ENCODE measurements around the gene FLNB. TPM values are rescaled to one million over a fixed set of nuclear protein-coding genes. Genes with fewer than 3 reads are reported as not detected.

Gene FLNB
- total RNA-seq, 2 experiments from 2014 or later, result 14.6 TPM

DNA sequence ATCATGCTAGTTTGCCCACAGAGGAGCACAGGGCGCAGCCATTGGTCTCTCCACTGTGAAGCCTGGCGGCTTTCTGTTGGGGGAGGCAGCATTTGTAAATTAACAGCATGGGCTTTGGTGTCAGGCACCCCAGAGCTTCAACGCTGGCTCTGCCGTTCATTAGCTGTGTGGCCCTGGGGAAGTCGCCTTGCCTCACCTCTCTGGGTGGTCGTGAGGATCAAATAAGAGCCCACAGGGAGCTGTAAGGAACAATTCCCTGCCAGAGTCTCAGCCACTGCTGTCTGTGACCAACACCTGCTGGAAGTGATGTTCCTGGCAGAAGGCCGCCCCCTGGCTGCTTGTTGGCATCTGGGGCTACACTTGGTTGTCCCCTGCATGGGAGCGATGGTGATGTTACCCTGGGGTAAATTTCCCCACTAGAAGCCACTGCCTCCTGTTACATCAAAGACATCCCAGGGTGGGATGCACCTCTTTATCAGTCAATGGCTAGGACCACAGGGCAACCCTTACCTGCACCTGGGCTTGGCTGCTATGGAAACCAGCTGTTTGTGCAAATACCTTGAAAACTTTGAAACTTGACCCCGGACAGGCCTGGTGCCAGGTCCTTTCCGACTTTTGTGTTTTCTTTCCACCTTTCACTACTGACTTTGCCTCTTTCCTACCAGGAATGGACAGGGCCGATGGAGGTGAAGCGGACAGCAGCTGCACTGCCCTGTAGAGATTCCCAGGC lies 165.6 kb downstream of the FLNB start:
- Mint-ChIP-seq H3K9me3 (no peaks in the 10 kb centered on the region), H3K27ac (no peak overlapping the region), H3K4me1 (peaks cover 14% of the 10 kb centered on the region), H3K4me3 (no peak overlapping the region), H3K36me3 (no peaks in the 10 kb centered on the region), H3K27me3 (peaks cover 8% of the 10 kb centered on the region)
- DNase-seq (peak; percentile 57), ATAC-seq (ENCODE audit: low read depth) (no peak)
- POLR2A ChIA-PET, result no interaction called here

DNA sequence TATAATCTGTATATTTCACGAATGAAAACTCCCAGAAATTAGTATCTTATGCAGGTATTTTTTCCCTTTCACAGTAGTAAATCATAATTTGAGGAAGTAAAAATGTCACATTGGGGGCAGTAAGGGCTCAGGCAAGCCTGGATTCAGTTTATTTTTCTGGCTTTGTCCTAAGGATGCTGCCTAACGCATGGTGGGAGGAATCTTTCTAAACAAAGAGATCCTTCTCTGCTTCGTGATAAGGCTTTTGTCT lies 166.9 kb downstream of the FLNB start:
- no peak overlapping the region for H3K27ac Mint-ChIP-seq
- no peaks in the 10 kb centered on the region for H3K36me3 Mint-ChIP-seq
- no peak overlapping the region for H3K4me3 Mint-ChIP-seq
- peaks cover 15% of the 10 kb centered on the region for H3K4me1 Mint-ChIP-seq
- no peaks in the 10 kb centered on the region for H3K9me3 Mint-ChIP-seq
- peaks cover 8% of the 10 kb centered on the region for H3K27me3 Mint-ChIP-seq
- no peak for DNase-seq
- no peak for ATAC-seq (ENCODE audit: low read depth)
- POLR2A ChIA-PET, result no interaction called here

DNA sequence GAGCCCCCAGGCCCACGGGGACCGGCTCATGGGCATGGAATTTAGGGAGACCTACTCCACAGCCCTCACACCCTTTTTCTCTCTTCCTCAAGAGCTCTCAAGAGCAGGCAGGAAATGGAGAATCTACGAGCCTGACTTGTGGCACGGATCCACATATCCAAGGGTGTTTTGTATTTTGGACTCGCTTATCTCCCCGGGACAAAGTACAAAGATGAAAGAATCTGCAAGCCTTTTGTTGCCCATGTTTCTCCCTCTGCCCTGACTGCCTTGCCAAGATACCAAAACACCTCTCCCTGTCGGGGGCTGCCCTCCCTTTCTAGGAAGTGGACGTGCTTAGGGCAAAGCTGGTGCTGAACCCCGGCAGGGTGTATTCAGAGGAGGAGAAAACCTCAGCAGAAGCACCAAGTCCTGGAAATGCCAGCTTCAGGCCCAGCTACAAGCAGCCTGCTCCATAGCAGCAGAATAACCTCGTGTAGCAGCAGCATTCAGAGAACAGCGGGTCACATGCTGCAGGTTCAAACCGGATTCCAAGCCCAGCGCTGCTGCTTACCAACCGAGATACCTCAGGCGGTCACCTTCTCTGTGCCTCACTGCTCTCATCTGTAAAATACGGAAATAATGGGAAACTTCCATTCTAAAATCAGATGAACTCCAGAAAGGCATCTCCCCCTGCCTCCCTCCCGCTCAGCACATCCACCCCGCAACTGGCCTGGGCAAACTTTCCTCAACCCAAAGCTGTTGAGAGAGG lies 167.4 kb downstream of the FLNB start:
- peaks cover 15% of the 10 kb centered on the region for H3K4me1 Mint-ChIP-seq
- no peak overlapping the region for H3K27ac Mint-ChIP-seq

DNA sequence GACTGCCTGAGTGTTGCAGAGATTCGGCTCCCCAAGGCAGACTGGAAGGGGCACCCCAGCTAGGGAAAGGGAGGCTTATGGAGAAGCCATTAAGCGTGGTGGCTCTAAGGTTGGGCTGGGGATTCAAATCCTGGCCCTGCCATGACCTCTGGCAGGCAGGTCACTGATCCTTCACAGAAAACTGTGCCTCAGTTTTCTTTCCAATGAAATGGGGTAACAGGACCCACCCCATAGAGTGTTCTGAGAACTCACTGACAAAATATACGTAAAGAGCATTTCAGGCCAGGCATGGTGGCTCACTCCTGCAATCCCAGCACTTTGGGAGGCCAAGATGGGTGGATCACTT lies 167.9 kb downstream of the FLNB start:
- DNase-seq (no peak), ATAC-seq (ENCODE audit: low read depth) (no peak)
- Mint-ChIP-seq H3K4me1 (peaks cover 15% of the 10 kb centered on the region), H3K4me3 (no peak overlapping the region), H3K27me3 (peaks cover 8% of the 10 kb centered on the region), H3K9me3 (no peaks in the 10 kb centered on the region), H3K36me3 (no peaks in the 10 kb centered on the region), H3K27ac (no peak overlapping the region)
- POLR2A ChIA-PET, result no interaction called here

More for the DNA sequence above, 167.4 kb downstream of the FLNB start:
- H3K36me3 Mint-ChIP-seq, result no peaks in the 10 kb centered on the region
- H3K4me3 Mint-ChIP-seq, result no peak overlapping the region
- no peaks in the 10 kb centered on the region for H3K9me3 Mint-ChIP-seq
- ATAC-seq (ENCODE audit: low read depth) (no peak), DNase-seq (no peak)
- H3K27me3 Mint-ChIP-seq, result peaks cover 8% of the 10 kb centered on the region
- POLR2A ChIA-PET, result no interaction called here

DNA sequence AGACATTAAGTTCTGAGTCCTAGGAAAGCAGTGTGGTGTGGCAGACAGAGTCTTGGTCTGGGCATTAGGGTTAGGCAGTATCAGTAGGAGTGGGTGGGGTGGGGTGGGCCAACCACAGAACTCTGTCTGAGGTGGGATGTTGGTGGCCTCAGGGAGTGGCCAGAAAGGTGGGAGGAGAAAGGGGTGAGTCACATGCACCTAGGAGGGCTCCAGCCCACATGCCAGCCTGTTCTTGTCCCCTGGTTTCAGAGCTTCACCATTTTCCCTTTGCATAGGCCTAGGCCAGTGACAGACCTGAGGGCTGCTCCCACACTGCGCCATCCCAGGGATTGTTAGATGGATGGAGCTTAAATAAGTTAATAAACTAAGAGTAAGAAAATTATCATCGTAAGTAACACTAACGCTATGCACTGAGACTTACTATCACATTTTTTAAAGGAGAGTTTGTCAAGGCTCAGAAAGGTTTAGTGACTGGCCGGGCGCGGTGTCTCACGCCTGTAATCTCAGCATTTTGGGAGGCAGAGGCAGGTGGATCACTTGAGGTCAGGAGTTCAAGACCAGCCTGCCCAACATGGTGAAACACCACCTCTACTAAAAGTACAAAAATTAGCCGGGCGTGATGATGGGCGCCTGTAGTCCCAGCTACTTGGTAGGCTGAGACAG lies 168.7 kb downstream of the FLNB start:
- Mint-ChIP-seq H3K27ac (no peak overlapping the region), H3K4me3 (peak overlapping the region; percentile 72), H3K36me3 (no peaks in the 10 kb centered on the region), H3K27me3 (peaks cover 13% of the 10 kb centered on the region), H3K4me1 (peaks cover 17% of the 10 kb centered on the region), H3K9me3 (no peaks in the 10 kb centered on the region)
- POLR2A ChIA-PET, result interaction anchor here (0.7 to 1.0 kb wide), 2 partner anchors 15 to 95 kb away, joined by 5 to 6 read pairs; no protein-coding TSS in a partner anchor
- DNase-seq (no peak), ATAC-seq (ENCODE audit: low read depth) (no peak)

DNA sequence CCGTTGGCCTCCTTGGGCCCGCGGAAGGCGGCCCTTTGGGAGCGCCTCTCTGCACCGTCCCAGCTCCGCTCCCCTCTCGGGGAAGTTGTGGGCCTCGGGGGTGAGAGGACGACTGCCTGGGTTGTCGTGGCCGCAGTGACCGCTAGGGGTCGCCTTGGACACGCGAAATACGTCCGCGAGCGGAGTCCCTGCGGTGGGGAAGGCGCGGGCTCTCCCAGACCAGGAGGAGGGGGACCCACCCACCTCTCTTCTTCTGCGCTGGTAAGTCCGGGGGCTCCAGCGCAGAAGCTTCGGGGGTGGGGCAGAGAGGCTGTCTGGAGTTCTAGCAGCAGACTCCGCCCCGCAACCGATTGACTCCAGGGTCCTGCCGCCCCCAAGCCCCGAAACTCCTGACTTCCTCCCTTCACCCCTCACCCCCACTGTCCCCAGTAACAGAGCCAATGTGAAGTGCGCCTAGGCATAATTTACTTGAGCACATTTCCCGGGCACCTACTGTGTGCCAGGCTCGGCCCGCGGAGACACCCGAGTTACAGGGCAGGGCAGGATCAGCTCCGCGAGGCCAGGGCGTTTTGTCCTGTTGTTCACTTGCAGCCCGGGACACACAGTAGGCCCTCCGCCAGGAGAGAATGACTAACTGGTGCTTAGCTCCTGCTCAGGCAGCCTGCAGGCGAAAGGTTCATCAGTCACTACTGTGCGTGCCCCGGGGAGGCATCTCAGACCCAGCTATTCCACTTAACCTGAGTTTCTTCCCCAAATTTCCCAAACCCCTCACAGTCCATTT lies 169.7 kb downstream of the FLNB start:
- ATAC-seq (ENCODE audit: low read depth) (peak; percentile 92), DNase-seq (peak; percentile 92)
- Mint-ChIP-seq H3K27me3 (peaks cover 13% of the 10 kb centered on the region), H3K4me3 (peak overlapping the region; percentile 72), H3K27ac (no peak overlapping the region), H3K36me3 (no peaks in the 10 kb centered on the region), H3K9me3 (no peaks in the 10 kb centered on the region), H3K4me1 (peaks cover 17% of the 10 kb centered on the region)
- POLR2A ChIA-PET, result interaction anchor here (1.0 kb wide), 1 partner anchor 16 kb away, joined by 5 read pairs; no protein-coding TSS in a partner anchor

DNA sequence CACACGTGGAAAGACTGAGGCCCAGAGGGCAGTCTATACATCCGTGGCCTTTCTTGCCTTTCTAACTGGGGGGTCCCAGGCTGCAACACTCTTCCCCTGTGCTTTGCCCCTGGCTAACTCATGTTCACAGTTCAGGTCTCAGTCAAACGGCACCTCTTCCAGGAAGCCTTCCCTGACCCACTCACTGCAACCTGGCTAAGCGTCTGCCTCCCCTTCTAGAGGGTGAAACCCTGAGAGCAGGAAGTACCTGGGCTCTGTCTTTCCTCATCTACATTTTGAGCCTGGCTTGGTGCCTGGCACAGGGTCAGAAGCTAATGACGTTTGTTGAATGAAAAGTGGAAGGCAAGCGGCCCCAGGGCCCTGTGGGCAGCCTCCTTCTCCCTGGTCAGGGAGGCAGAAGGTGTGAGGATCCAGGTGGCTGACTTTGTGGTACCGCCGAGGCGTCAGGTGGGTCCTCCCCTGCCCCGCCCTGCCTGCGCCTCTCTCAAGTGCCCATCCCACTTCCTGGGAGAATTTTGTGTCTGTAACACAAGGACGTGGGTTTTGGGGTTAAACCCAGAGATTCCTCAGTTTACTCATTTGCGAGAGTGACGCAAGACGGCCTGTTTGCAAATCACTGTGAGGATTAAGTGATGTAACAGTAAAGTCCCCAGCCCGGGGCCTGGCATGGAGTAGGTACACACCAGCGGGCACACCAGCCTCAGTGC lies 170.5 kb downstream of the FLNB start:
- Mint-ChIP-seq H3K9me3 (no peaks in the 10 kb centered on the region), H3K4me1 (peaks cover 17% of the 10 kb centered on the region), H3K4me3 (peak overlapping the region; percentile 72), H3K27ac (no peak overlapping the region), H3K36me3 (no peaks in the 10 kb centered on the region), H3K27me3 (peaks cover 13% of the 10 kb centered on the region)
- DNase-seq (no peak), ATAC-seq (ENCODE audit: low read depth) (no peak)
- POLR2A ChIA-PET, result no interaction called here

DNA sequence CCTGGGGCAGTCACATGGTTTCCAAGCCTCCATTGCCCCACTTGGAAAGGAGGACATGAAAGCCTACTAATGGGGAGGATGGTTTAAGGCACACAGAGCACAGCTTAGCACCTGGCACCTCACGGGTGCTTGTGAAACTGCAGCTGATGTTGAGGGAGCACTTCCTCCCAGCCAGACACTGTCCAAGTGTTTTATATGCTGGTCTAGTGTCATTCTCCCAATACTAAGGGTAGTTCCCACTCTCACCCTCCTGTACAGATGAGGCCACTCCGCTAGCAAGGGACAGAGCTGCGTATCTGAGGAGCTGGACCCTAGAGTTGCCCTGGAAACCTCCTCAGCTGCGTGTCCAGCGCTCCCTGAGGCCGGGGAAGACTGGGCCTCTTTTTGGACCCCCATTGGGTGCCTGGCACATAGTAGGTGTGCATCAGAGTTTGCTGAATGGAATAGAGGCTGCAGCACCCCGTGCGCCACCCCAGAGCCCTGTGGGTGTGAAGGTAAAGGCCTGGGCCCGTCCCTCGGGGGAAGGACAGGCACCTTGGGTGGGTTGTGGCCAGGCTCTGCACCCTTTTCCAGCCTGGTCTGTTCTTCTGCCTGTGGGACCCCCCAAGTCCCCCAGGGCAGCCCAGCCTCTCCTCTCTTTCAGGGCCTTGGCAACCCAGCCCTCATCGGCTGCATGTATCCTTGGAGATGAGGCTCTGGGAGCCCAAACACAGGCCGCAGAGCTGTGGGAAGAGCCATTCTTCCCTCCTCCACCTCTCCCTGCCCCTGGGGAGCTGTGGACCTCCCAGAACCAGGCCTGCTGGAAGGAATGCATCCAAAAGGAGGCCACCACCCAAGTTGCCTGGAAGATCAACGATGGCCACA lies 171.2 kb downstream of the FLNB start:
- no peak overlapping the region for H3K27ac Mint-ChIP-seq
- H3K27me3 Mint-ChIP-seq, result peaks cover 13% of the 10 kb centered on the region
- ATAC-seq (ENCODE audit: low read depth) (no peak), DNase-seq (no peak)
- H3K4me1 Mint-ChIP-seq, result peaks cover 17% of the 10 kb centered on the region
- H3K4me3 Mint-ChIP-seq, result no peak overlapping the region
- H3K36me3 Mint-ChIP-seq, result no peaks in the 10 kb centered on the region
- POLR2A ChIA-PET, result no interaction called here
- no peaks in the 10 kb centered on the region for H3K9me3 Mint-ChIP-seq

DNA sequence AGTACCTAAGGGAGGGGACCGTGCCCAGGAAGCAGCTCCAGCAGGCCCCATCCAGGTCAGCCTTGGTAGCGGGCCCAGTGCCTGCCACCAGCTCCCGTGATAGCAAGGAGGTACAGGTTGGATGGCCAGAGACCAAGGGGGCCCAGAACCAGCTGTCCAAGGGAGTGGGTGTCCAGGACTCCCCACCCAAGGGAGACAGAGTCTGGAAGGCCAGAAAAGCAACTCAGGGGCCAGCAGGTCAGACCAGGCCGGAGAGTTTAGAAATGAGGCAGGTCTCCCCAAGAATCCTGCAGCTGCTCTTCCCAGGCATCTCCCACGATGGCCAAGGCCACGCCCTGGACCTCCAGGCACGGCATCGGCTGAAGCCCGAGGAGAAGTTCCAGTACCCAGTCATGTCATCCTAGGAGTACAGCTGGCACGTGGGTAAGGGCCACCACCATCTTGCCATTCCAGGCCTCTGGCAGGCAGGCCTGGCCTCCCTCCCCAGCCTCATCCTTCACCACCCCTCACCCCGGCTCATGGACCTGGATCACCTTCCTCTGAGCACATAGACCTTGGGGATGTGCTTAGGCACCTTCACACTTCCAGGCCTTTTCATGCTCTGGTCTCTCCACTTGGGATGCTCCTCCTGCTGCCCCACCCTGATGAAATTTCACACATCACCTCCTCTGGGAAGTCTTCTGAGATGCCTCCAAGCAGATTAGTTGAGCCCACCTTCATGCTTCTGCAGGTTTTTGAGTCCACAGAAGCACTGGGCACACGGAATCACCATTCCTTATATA lies 172.1 kb downstream of the FLNB start:
- Mint-ChIP-seq H3K36me3 (no peaks in the 10 kb centered on the region), H3K4me3 (no peak overlapping the region), H3K27me3 (peaks cover 10% of the 10 kb centered on the region), H3K9me3 (no peaks in the 10 kb centered on the region), H3K27ac (no peak overlapping the region), H3K4me1 (peaks cover 17% of the 10 kb centered on the region)
- POLR2A ChIA-PET, result no interaction called here
- ATAC-seq (ENCODE audit: low read depth) (no peak), DNase-seq (no peak)

DNA sequence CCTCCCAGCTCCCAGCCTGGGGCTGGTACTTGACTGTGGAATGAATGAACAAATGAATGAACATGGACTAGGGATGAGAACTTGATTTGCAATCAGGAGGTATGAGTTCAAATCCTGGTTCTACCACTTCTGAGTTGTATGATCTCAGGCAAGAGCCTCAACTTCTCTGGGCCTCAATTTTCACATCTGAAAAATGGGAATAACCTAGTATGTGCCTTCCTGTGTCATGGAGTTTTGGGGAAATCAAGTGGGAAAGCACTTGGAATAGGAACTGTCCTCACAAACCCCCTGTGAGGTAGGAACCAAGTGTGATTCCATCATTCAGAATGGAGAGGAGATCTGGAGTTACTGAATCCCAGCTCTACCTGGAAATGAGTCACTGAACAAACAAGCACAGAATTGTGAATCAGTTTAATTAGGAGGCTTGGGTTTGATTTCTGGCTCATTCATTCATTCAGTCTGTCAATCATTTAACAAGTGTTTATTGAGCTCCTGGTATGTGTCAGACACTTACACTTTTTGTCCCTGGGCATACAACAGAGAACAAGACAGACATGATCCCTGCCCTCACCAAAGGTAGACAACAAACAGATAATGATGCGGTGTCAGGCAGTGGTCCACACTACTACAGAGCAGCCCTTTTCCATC lies 172.8 kb downstream of the FLNB start:
- Mint-ChIP-seq H3K4me3 (no peak overlapping the region), H3K4me1 (peaks cover 14% of the 10 kb centered on the region)
- POLR2A ChIA-PET, result no interaction called here

DNA sequence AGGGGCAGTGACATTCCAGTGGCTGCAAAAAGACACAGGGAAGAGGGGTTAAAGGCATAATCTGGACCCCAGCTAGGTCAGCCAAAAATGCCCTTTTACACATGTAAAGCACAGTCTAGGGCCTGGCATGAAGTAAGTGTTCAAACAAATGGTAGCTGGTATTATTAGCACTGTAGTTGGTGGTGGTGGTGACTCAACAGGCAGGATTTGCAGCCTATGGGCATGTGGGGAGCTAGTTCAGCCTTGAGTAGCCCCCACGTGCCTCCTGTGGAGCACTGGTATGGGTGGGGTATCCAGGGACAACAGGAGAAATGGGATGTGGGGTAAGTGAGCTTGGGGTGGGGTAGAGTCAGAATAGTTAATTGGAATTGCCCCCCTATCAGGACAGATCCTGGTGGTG lies 175.0 kb downstream of the FLNB start:
- peaks cover 5% of the 10 kb centered on the region for H3K27me3 Mint-ChIP-seq
- POLR2A ChIA-PET, result no interaction called here
- no peak for DNase-seq
- ATAC-seq (ENCODE audit: low read depth), result no peak
- no peaks in the 10 kb centered on the region for H3K36me3 Mint-ChIP-seq
- H3K4me3 Mint-ChIP-seq, result no peak overlapping the region
- peaks cover 13% of the 10 kb centered on the region for H3K4me1 Mint-ChIP-seq
- H3K27ac Mint-ChIP-seq, result no peak overlapping the region
- no peaks in the 10 kb centered on the region for H3K9me3 Mint-ChIP-seq

More for the DNA sequence above, 172.8 kb downstream of the FLNB start:
- no peak for ATAC-seq (ENCODE audit: low read depth)
- Mint-ChIP-seq H3K27ac (no peak overlapping the region), H3K36me3 (no peaks in the 10 kb centered on the region), H3K27me3 (peaks cover 9% of the 10 kb centered on the region), H3K9me3 (no peaks in the 10 kb centered on the region)
- no peak for DNase-seq

All from activated naive CD8-positive, alpha-beta T cell treated with anti-CD3 and anti-CD28 coated beads, Interleukin-2, amount 10 ng/mL, durations not matched to agents 7 days and 5 days (primary cell).